GM18502 (cell line): ENCODE data around the gene LMBR1L.

Experiments used
- ATAC-seq: cut with Tn5 transposase; IDR thresholded peaks from one replicate; pipeline ENCODE4 v1.9.1; 2021; ENCODE audit warnings: mild to moderate bottlenecking; ENCODE audit not compliant: unreplicated experiment, poor library complexity

The LMBR1L gene

GRCh38 chr12:49126852-49127763 is 16.5 kb upstream of the LMBR1L start:
- ATAC-seq, result no peak

GRCh38 chr12:49121047-49121696 is 10.5 kb upstream of the LMBR1L start:
- no peak for ATAC-seq

- ATAC-seq, result peak; percentile 1
Observed at GRCh38 chr12:49111206-49111605, 559 bp upstream of the LMBR1L start.

GRCh38 chr12:49109641-49110463 is 795 bp downstream of the LMBR1L start:
- ATAC-seq, result no peak

- no peak for ATAC-seq
Observed at GRCh38 chr12:49108958-49109404, 1.7 kb downstream of the LMBR1L start.

- no peak for ATAC-seq
Observed at GRCh38 chr12:49105504-49106084, 5.1 kb downstream of the LMBR1L start.

GRCh38 chr12:49104822-49105221 is 5.8 kb downstream of the LMBR1L start:
- ATAC-seq, result no peak

GRCh38 chr12:49100380-49100779 is 10.3 kb downstream of the LMBR1L start:
- no peak for ATAC-seq

- no peak for ATAC-seq
Observed at GRCh38 chr12:49098703-49099102, 11.9 kb downstream of the LMBR1L start.

GRCh38 chr12:49098035-49098451 is 12.6 kb downstream of the LMBR1L start:
- no peak for ATAC-seq

- ATAC-seq, result no peak
Observed at GRCh38 chr12:49097381-49097780, 13.3 kb downstream of the LMBR1L start.

- ATAC-seq, result no peak
Observed at GRCh38 chr12:49094975-49095365, 15.7 kb downstream of the LMBR1L start.

GRCh38 chr12:49094160-49094974 is 16.3 kb downstream of the LMBR1L start, which contains the start of gene DHH:
TSS of gene DHH (minus strand) at chr12:49094801. CDS start at chr12:49094512, 289 bp downstream.
- ATAC-seq, result no peak

- ATAC-seq, result no peak
Observed at GRCh38 chr12:49093792-49094159, 16.9 kb downstream of the LMBR1L start.

GRCh38 chr12:49092816-49093406 is 17.7 kb downstream of the LMBR1L start:
- no peak for ATAC-seq

- no peak for ATAC-seq
Observed at GRCh38 chr12:49092086-49092815, 18.4 kb downstream of the LMBR1L start.

GRCh38 chr12:49091836-49092085 is 18.9 kb downstream of the LMBR1L start:
- ATAC-seq, result no peak

- no peak for ATAC-seq
Observed at GRCh38 chr12:49091056-49091835, 19.4 kb downstream of the LMBR1L start.
